Measurements from ENCODE around the gene BRD8. TPM values are rescaled to one million over a fixed set of nuclear protein-coding genes. Genes with fewer than 3 reads are reported as not detected.

BRD8 gene
- total RNA-seq, 1 experiment from 2014 or later = 80.8 TPM

- no peak overlapping the region for H3K9ac ChIP-seq (ENCODE audit: low read length)
- no peak overlapping the region for H3K4me3 ChIP-seq (replicated peaks in 1 of 2; ENCODE audit: low read depth in 1 of 2, low read length in 2 of 2)
- no peak overlapping the region for H3K27ac ChIP-seq (ENCODE audit: low read depth, low read length)
- DNase-seq (ENCODE audit: low read depth, low spot score) (no peak), ATAC-seq (no peak)
- ChIA-PET POLR2A (no interaction called here), CTCF (no interaction called here), RAD21 (ENCODE audit: low non-redundant PET in 1 of 2, low total read pairs in 2 of 2, uncharacterized antibody in 2 of 2, unreplicated experiment in 2 of 2) (no interaction called here)
- H3K36me3 ChIP-seq (ENCODE audit: control insufficient read depth in 1 of 2, insufficient read depth in 2 of 2, low read length in 2 of 2) = no peaks in the 10 kb centered on the region
- intact Hi-C loops (cut with micrococcal nuclease) = no loop called here
- no peaks in the 10 kb centered on the region; the same call in 1 of the 2 replicates for H3K27me3 ChIP-seq (ENCODE audit: insufficient read depth, low read length)
- no peaks in the 10 kb centered on the region for H3K9me2 ChIP-seq (ENCODE audit: insufficient read depth)
- H3K4me1 ChIP-seq (ENCODE audit: control insufficient read depth in 1 of 2, insufficient read depth in 2 of 2, low read length in 2 of 2) = peaks cover 0 to 14% of the 10 kb centered on the region in 2 experiments; a peak in 2 of 4 replicates
- no peaks in the 10 kb centered on the region for H3K79me2 ChIP-seq (ENCODE audit: insufficient read depth, low read length)
- H2AFZ ChIP-seq (ENCODE audit: low read depth, low read length, poor library complexity, severe bottlenecking) = no peak overlapping the region
- TF ChIP-seq JUND (IDR thresholded peaks at IDR 0.05) (no peak), SRF (IDR thresholded peaks at IDR 0.05; ENCODE audit: low read depth) (no peak), SIN3A (IDR thresholded peaks at IDR 0.05; ENCODE audit: low read depth) (no peak), TCF7L2 (IDR thresholded peaks at IDR 0.05; ENCODE audit: borderline replicate concordance, extremely low read depth, insufficient read depth, insufficient read length) (no peak), POLR2AphosphoS5 (IDR thresholded peaks at IDR 0.05; ENCODE audit: low read depth, low read length) (no peak), RAD21 (IDR thresholded peaks at IDR 0.05; ENCODE audit: low read depth) (no peak), EZH2phosphoT487 (IDR thresholded peaks at IDR 0.05; ENCODE audit: borderline replicate concordance) (no peak), YY1 (IDR thresholded peaks at IDR 0.05; ENCODE audit: extremely low read depth, insufficient replicate concordance, low read depth, low read length) (no peak), ATF3 (IDR thresholded peaks at IDR 0.05) (no peak)
- no peaks in the 10 kb centered on the region for H4K20me1 ChIP-seq (ENCODE audit: insufficient read depth)
- H3K4me2 ChIP-seq (ENCODE audit: low read length) = no peak overlapping the region
- no peaks in the 10 kb centered on the region for H3K9me3 ChIP-seq (ENCODE audit: control insufficient read depth in 1 of 2, insufficient read depth in 1 of 2, low read depth in 1 of 2, low read length in 2 of 2)
- no TSS peak for BruUV-seq (replicated peaks)
Measured at GRCh38 chr5:138093036-138093435, 85.4 kb downstream of the BRD8 start.

DNA sequence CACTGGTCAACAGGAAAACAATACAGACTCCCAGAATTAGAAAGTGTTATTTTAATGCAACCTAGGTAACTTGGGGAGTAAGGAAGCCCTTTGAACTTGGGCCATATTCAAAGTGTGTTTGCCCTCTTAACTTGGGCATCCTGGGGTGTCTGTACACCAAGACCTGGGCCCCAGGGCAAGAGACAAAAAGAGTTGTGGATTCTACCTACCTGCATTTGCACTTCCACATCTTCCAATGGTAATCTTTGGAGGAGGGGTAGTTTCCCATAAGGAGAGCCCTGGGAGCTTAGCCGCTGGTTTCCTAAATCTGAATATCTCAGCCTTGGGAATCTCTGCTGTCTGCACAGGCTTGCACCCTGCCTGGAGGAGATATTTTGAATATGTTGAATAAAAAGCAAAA, 86.1 kb downstream of the BRD8 start:
- POLR2A ChIA-PET = no interaction called here
- Histone ChIP-seq H3K9ac (ENCODE audit: low read length) (no peak overlapping the region), H3K4me2 (ENCODE audit: low read length) (no peak overlapping the region), H3K27me3 (ENCODE audit: insufficient read depth, low read length) (no peaks in the 10 kb centered on the region; the same call in 1 of the 2 replicates), H3K36me3 (ENCODE audit: control insufficient read depth in 1 of 2, insufficient read depth in 2 of 2, low read length in 2 of 2) (no peaks in the 10 kb centered on the region), H3K79me2 (ENCODE audit: insufficient read depth, low read length) (no peaks in the 10 kb centered on the region), H4K20me1 (ENCODE audit: insufficient read depth) (no peaks in the 10 kb centered on the region), H3K9me2 (ENCODE audit: insufficient read depth) (no peaks in the 10 kb centered on the region), H2AFZ (ENCODE audit: low read depth, low read length, poor library complexity, severe bottlenecking) (no peak overlapping the region), H3K4me3 (replicated peaks in 1 of 2; ENCODE audit: low read depth in 1 of 2, low read length in 2 of 2) (no peak overlapping the region), H3K4me1 (ENCODE audit: control insufficient read depth in 1 of 2, insufficient read depth in 2 of 2, low read length in 2 of 2) (peaks cover 0 to 12% of the 10 kb centered on the region in 2 experiments; a peak in 2 of 4 replicates), H3K27ac (ENCODE audit: low read depth, low read length) (no peak overlapping the region), H3K9me3 (ENCODE audit: control insufficient read depth in 1 of 2, insufficient read depth in 1 of 2, low read depth in 1 of 2, low read length in 2 of 2) (no peaks in the 10 kb centered on the region)
- intact Hi-C loops (cut with micrococcal nuclease) = no loop called here
- no TSS peak for BruUV-seq (replicated peaks)
- no peak for DNase-seq (ENCODE audit: low read depth, low spot score)
- RAD21 ChIA-PET (ENCODE audit: low non-redundant PET in 1 of 2, low total read pairs in 2 of 2, uncharacterized antibody in 2 of 2, unreplicated experiment in 2 of 2) = no interaction called here
- CTCF ChIA-PET = interaction anchor here (2.2 kb wide), 1 partner anchor 10 kb away, joined by 6 read pairs; no protein-coding TSS in a partner anchor
- ATAC-seq = no peak
- TF ChIP-seq, protein P1, sequence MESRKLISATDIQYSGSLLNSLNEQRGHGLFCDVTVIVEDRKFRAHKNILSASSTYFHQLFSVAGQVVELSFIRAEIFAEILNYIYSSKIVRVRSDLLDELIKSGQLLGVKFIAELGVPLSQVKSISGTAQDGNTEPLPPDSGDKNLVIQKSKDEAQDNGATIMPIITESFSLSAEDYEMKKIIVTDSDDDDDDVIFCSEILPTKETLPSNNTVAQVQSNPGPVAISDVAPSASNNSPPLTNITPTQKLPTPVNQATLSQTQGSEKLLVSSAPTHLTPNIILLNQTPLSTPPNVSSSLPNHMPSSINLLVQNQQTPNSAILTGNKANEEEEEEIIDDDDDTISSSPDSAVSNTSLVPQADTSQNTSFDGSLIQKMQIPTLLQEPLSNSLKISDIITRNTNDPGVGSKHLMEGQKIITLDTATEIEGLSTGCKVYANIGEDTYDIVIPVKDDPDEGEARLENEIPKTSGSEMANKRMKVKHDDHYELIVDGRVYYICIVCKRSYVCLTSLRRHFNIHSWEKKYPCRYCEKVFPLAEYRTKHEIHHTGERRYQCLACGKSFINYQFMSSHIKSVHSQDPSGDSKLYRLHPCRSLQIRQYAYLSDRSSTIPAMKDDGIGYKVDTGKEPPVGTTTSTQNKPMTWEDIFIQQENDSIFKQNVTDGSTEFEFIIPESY (IDR thresholded peaks at IDR 0.05; ENCODE audit: extremely low read depth, insufficient replicate concordance, low read length) = no peak
- TF ChIP-seq POLR2AphosphoS5 (IDR thresholded peaks at IDR 0.05; ENCODE audit: low read depth, low read length) (no peak), YY1 (IDR thresholded peaks at IDR 0.05; ENCODE audit: extremely low read depth, insufficient replicate concordance, low read depth, low read length) (no peak)
